IMR-90 (cell line): ENCODE results near the gene TANGO6. TPM values are rescaled to one million over a fixed set of nuclear protein-coding genes. Genes with fewer than 3 reads are reported as not detected.

Experiments
- ATAC-seq: fragments of 200-7000 bp; cut with Tn5 transposase; 2 replicates; pipeline ENCODE4 v1.9.1; 2020; ENCODE audit warnings: low read depth, mild to moderate bottlenecking, moderate library complexity
- BruUV-seq: library from RNA; stranded (reverse); fragments of 400-500 nt; replicated peaks from 2 replicates; lab custom pipeline; 2021; lab: Mats Ljungman, UMichigan
- CTCF ChIA-PET: fragments of 300-600 bp; formaldehyde crosslinking; extraction: SDS; loops from one replicate; lab custom pipeline; 2021; ENCODE audit warnings: antibody characterized with exemption; lab: Yijun Ruan, JAX
- POLR2A ChIA-PET: fragments of 300-600 bp; sonication (Branson Sonifier 250); formaldehyde crosslinking; loops from one replicate; lab custom pipeline; 2022; ENCODE audit warnings: antibody characterized with exemption; ENCODE audit not compliant: unreplicated experiment; lab: Charles Lee
- DNase-seq: peaks from one replicate; pipeline ENCODE4 v3.0.0; 2013
- H2AFZ ChIP-seq: replicated peaks from 2 replicates; pipeline ENCODE3; 2013; ENCODE audit warnings: low read length, mild to moderate bottlenecking; ENCODE audit not compliant: poor library complexity
- H2AK5ac ChIP-seq: 2 replicates; pipeline ENCODE4 v1.6.1; 2013; ENCODE audit warnings: low read depth, low read length, inconsistent platforms
- H2AK9ac ChIP-seq: replicated peaks from 2 replicates; pipeline ENCODE3; 2013; ENCODE audit warnings: mild to moderate bottlenecking, low read depth, low read length, moderate library complexity; ENCODE audit not compliant: poor library complexity
- H2BK120ac ChIP-seq: 2 replicates; pipeline ENCODE4 v1.6.1; 2013; ENCODE audit warnings: low read depth, low read length, inconsistent platforms
- H2BK15ac ChIP-seq: 3 replicates; pipeline ENCODE4 v1.6.1; 2013; ENCODE audit warnings: low read depth, low read length, inconsistent platforms
- H2BK20ac ChIP-seq: 2 replicates; pipeline ENCODE4 v1.6.1; 2013; ENCODE audit warnings: low read depth, mild to moderate bottlenecking, inconsistent platforms, low read length, moderate library complexity
- H2BK5ac ChIP-seq: 2 replicates; pipeline ENCODE4 v1.6.1; 2013; ENCODE audit warnings: mild to moderate bottlenecking, low read depth, low read length, inconsistent platforms; ENCODE audit not compliant: poor library complexity, severe bottlenecking
- H3K14ac ChIP-seq: replicated peaks from 2 replicates; pipeline ENCODE4 v1.6.1; 2013; ENCODE audit warnings: low read depth, low read length, inconsistent platforms
- H3K18ac ChIP-seq: 2 replicates; pipeline ENCODE4 v1.6.1; 2013; ENCODE audit warnings: low read depth, low read length, control low read depth
- H3K23ac ChIP-seq: 2 replicates; pipeline ENCODE4 v1.6.1; 2013; ENCODE audit warnings: low read depth, low read length, inconsistent platforms
- H3K27ac ChIP-seq: 2 replicates; pipeline ENCODE4 v1.5.1; 2013; ENCODE audit warnings: mild to moderate bottlenecking, control low read depth, low read length; ENCODE audit not compliant: insufficient read depth
- H3K27me3 ChIP-seq: 2 replicates; pipeline ENCODE4 v1.6.1; 2013; ENCODE audit warnings: low read length; ENCODE audit not compliant: control insufficient read depth, insufficient read depth
- H3K36me3 ChIP-seq: 2 replicates; pipeline ENCODE4 v1.6.1; 2013; ENCODE audit warnings: low read length, mixed read lengths; ENCODE audit not compliant: control insufficient read depth, insufficient read depth
- H3K4ac ChIP-seq: 2 replicates; pipeline ENCODE4 v1.6.1; 2013; ENCODE audit warnings: low read depth, low read length, inconsistent platforms
- H3K4me1 ChIP-seq: 2 replicates; pipeline ENCODE4 v1.6.1; 2013; ENCODE audit warnings: low read length, mixed read lengths; ENCODE audit not compliant: control insufficient read depth, insufficient read depth
- H3K4me2 ChIP-seq: 2 replicates; pipeline ENCODE4 v1.6.1; 2013; ENCODE audit warnings: low read depth, mild to moderate bottlenecking, control low read depth, low read length, moderate library complexity
- H3K4me3 ChIP-seq: 2 replicates; pipeline ENCODE4 v1.5.1; 2013; ENCODE audit warnings: low read depth, mild to moderate bottlenecking, control low read depth, low read length, moderate library complexity; ENCODE audit not compliant: insufficient read depth
- H3K56ac ChIP-seq: 2 replicates; pipeline ENCODE4 v1.6.1; 2013; ENCODE audit warnings: low read length, inconsistent platforms; ENCODE audit not compliant: insufficient read depth; ENCODE audit errors: extremely low read depth
- H3K79me1 ChIP-seq, 2 experiments: 2 replicates each; pipeline ENCODE4 v1.6.1; 2013; ENCODE audit warnings: low read length in 2 of 2, inconsistent platforms in 1 of 2, low read depth in 1 of 2
- H3K9ac ChIP-seq: 2 replicates; pipeline ENCODE4 v1.6.1; 2013; ENCODE audit warnings: low read depth, low read length, control low read depth
- H3K9me1 ChIP-seq: 2 replicates; pipeline ENCODE4 v1.6.1; 2013; ENCODE audit warnings: low read length, inconsistent platforms; ENCODE audit not compliant: insufficient read depth
- H3K9me3 ChIP-seq: 2 replicates; pipeline ENCODE4 v1.6.1; 2013; ENCODE audit warnings: low read length; ENCODE audit not compliant: control insufficient read depth, insufficient read depth
- H4K20me1 ChIP-seq: 2 replicates; pipeline ENCODE4 v1.6.1; 2013; ENCODE audit warnings: low read length, inconsistent platforms; ENCODE audit not compliant: insufficient read depth
- H4K5ac ChIP-seq: 2 replicates; pipeline ENCODE4 v1.6.1; 2013; ENCODE audit warnings: mild to moderate bottlenecking, low read depth, low read length, control low read depth
- H4K8ac ChIP-seq, 2 experiments: 2 replicates each; pipeline ENCODE4 v1.6.1; 2013; ENCODE audit warnings: low read depth in 2 of 2, low read length in 2 of 2, control low read depth in 1 of 2, inconsistent platforms in 1 of 2
- H4K91ac ChIP-seq: 2 replicates; pipeline ENCODE4 v1.6.1; 2013; ENCODE audit warnings: low read depth, low read length, inconsistent platforms; ENCODE audit not compliant: insufficient read depth
- BHLHE40 ChIP-seq: fragments of 150-350 bp; IDR thresholded peaks from 2 replicates; pipeline ENCODE4 v1.6.1; 2016; ENCODE audit warnings: mild to moderate bottlenecking, low read depth, low read length
- CEBPB ChIP-seq: IDR thresholded peaks from 2 replicates; pipeline ENCODE4 v1.6.1; 2012; ENCODE audit warnings: low read depth, low read length, improper control_type of control experiment
- CHD1 ChIP-seq: IDR thresholded peaks from 2 replicates; pipeline ENCODE4 v1.6.1; 2012; ENCODE audit warnings: low read depth, low read length, improper control_type of control experiment
- FOS ChIP-seq: fragments of 150-350 bp; IDR thresholded peaks from 2 replicates; pipeline ENCODE4 v1.6.1; 2016; ENCODE audit warnings: low read depth, low read length
- RCOR1 ChIP-seq: IDR thresholded peaks from 2 replicates; pipeline ENCODE4 v1.6.1; 2012; ENCODE audit warnings: mild to moderate bottlenecking, low read length, improper control_type of control experiment; ENCODE audit not compliant: insufficient replicate concordance
- RFX5 ChIP-seq: IDR thresholded peaks from 2 replicates; pipeline ENCODE4 v1.8.0; 2012; ENCODE audit warnings: low read depth, mild to moderate bottlenecking, low read length, moderate library complexity
- WGBS, 2 experiments: methylation state at CpG; one replicate each; pipeline versions ENCODE4 v1.1.5 to v1.1.7; 2013; ENCODE audit warnings: missing lambda C conversion rate in 2 of 2; ENCODE audit not compliant: insufficient read length in 1 of 2; ENCODE audit errors: extremely low coverage in 2 of 2; 5-methylcytosine and 5-hydroxymethylcytosine counted together
- dilution Hi-C: fragments of 300-500 bp; cut with HindIII; formaldehyde crosslinking; loops from one replicate; pipeline ENCODE4 v1.14.3; 2018; ENCODE audit warnings: low sequenced_read_pairs; ENCODE audit not compliant: unreplicated experiment
- in situ Hi-C: fragments of 300-500 bp; cut with MboI; formaldehyde crosslinking; loops from 3 replicates; pipeline ENCODE4 v1.14.3; 2019; ENCODE audit warnings: low sequenced_read_pairs, inconsistent platforms, mixed read lengths
- intact Hi-C: fragments of 100-400 bp; cut with micrococcal nuclease; formaldehyde crosslinking; loops from 2 replicates; pipeline ENCODE4 v1.10.0; 2022
- polyA plus RNA-seq, 3 experiments: library from polyadenylated mRNA; depleted of rRNA; stranded (reverse); fragments of >200 nt; gene quantifications; 2 replicates each; pipeline ENCODE4 v1.2.3, GENCODE V29; 2012; ENCODE audit warnings: low replicate concordance in 1 of 3
- total RNA-seq: library from RNA; depleted of rRNA; stranded (reverse); fragments of >200 nt; gene quantifications from 2 replicates; pipeline ENCODE4 v1.2.3, GENCODE V29; 2012
- TF ChIP-seq, protein P1 (sequence below): fragments of 150-350 bp; IDR thresholded peaks from 2 replicates; pipeline ENCODE4 v1.6.1; 2017; ENCODE audit warnings: mild to moderate bottlenecking, antibody characterized with exemption, low read length, low read depth
- TF ChIP-seq, protein P2 (sequence below): fragments of 150-350 bp; IDR thresholded peaks from 2 replicates; pipeline ENCODE4 v1.6.1; 2016; ENCODE audit warnings: low read depth, mild to moderate bottlenecking, low read length, moderate library complexity, borderline replicate concordance
- TF ChIP-seq, protein P3 (sequence below): conservative IDR thresholded peaks from 2 replicates; pipeline ENCODE4 v1.5.1; 2012; ENCODE audit warnings: mild to moderate bottlenecking, low read depth, low read length, improper control_type of control experiment

TANGO6 gene
- total and polyA plus RNA-seq, 2 of the 4 experiments (the other 2 are of a cell fraction) = 6.7 to 22.4 TPM

DNA sequence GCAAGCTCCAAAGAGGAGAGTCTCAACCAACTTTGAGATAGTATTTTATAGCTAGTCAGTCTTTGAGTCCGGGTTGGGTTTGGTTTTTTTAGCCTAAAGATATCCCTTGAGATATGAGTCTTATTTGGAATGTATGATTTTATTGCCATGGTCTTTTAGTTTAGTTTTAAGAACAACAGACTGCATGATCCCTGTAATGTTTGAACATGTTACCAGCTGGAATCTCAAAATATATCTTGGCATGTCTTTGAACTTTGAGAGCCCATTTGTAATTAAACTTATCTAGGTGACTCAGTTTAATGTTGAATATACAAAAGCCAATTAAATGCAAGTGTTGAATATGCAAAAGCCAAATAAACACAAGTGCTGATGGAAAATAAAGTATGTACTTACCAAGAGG lies 100.6 kb downstream of the TANGO6 start:
- H2BK120ac ChIP-seq = no peak overlapping the region
- peak; percentile 42 for ATAC-seq
- H2AFZ ChIP-seq = no peak overlapping the region
- H2AK5ac ChIP-seq = no peak overlapping the region
- dilution Hi-C loops = no loop called here
- no peak for DNase-seq
- H3K56ac ChIP-seq = no peak overlapping the region
- intact Hi-C loops = no loop called here
- H2BK20ac ChIP-seq = no peak overlapping the region
- H3K23ac ChIP-seq = no peak overlapping the region
- H3K9me1 ChIP-seq = no peaks in the 10 kb centered on the region
- no peak overlapping the region for H3K4ac ChIP-seq
- no peak overlapping the region for H4K91ac ChIP-seq
- H3K4me1 ChIP-seq = peaks cover 3% of the 10 kb centered on the region; the same call in 1 of the 2 replicates
- no TSS peak for BruUV-seq
- H3K27ac ChIP-seq = no peak overlapping the region; the same call in 1 of the 2 replicates
- no peak overlapping the region for H2BK5ac ChIP-seq
- no peak overlapping the region for H4K5ac ChIP-seq
- no peak overlapping the region for H3K9ac ChIP-seq
- no peak overlapping the region for H3K14ac ChIP-seq
- ChIA-PET POLR2A (no interaction called here), CTCF (no interaction called here)
- in situ Hi-C loops = no loop called here
- no CpG with 5 or more reads among the region's 1 CpG for WGBS, 2 experiments
- H3K4me3 ChIP-seq = no peak overlapping the region
- TF ChIP-seq, protein P1, sequence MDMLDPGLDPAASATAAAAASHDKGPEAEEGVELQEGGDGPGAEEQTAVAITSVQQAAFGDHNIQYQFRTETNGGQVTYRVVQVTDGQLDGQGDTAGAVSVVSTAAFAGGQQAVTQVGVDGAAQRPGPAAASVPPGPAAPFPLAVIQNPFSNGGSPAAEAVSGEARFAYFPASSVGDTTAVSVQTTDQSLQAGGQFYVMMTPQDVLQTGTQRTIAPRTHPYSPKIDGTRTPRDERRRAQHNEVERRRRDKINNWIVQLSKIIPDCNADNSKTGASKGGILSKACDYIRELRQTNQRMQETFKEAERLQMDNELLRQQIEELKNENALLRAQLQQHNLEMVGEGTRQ = no peak
- TF ChIP-seq CEBPB (no peak), FOS (no peak), CHD1 (no peak), BHLHE40 (no peak), RFX5 (no peak), RCOR1 (no peak)
- TF ChIP-seq, protein P2, sequence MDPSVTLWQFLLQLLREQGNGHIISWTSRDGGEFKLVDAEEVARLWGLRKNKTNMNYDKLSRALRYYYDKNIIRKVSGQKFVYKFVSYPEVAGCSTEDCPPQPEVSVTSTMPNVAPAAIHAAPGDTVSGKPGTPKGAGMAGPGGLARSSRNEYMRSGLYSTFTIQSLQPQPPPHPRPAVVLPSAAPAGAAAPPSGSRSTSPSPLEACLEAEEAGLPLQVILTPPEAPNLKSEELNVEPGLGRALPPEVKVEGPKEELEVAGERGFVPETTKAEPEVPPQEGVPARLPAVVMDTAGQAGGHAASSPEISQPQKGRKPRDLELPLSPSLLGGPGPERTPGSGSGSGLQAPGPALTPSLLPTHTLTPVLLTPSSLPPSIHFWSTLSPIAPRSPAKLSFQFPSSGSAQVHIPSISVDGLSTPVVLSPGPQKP = no peak
- TF ChIP-seq, protein P3, sequence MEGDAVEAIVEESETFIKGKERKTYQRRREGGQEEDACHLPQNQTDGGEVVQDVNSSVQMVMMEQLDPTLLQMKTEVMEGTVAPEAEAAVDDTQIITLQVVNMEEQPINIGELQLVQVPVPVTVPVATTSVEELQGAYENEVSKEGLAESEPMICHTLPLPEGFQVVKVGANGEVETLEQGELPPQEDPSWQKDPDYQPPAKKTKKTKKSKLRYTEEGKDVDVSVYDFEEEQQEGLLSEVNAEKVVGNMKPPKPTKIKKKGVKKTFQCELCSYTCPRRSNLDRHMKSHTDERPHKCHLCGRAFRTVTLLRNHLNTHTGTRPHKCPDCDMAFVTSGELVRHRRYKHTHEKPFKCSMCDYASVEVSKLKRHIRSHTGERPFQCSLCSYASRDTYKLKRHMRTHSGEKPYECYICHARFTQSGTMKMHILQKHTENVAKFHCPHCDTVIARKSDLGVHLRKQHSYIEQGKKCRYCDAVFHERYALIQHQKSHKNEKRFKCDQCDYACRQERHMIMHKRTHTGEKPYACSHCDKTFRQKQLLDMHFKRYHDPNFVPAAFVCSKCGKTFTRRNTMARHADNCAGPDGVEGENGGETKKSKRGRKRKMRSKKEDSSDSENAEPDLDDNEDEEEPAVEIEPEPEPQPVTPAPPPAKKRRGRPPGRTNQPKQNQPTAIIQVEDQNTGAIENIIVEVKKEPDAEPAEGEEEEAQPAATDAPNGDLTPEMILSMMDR = no peak
- H3K27me3 ChIP-seq = no peaks in the 10 kb centered on the region
- no peak overlapping the region for H3K4me2 ChIP-seq
- H4K8ac ChIP-seq = no peak overlapping the region
- H4K20me1 ChIP-seq = no peaks in the 10 kb centered on the region
- no peak overlapping the region for H2BK15ac ChIP-seq
- H2AK9ac ChIP-seq = no peak overlapping the region
- H3K18ac ChIP-seq = no peak overlapping the region
- peaks cover 4% of the 10 kb centered on the region for H3K9me3 ChIP-seq
- no peaks in the 10 kb centered on the region for H3K79me1 ChIP-seq
- no peaks in the 10 kb centered on the region for H3K36me3 ChIP-seq
